ENCODE measurements around the gene POLR3GL. TPM values are rescaled to one million over a fixed set of nuclear protein-coding genes. Genes with fewer than 3 reads are reported as not detected.

Gene POLR3GL
- polyA plus RNA-seq, 2 donors = 12.8 to 13.7 TPM

DNA sequence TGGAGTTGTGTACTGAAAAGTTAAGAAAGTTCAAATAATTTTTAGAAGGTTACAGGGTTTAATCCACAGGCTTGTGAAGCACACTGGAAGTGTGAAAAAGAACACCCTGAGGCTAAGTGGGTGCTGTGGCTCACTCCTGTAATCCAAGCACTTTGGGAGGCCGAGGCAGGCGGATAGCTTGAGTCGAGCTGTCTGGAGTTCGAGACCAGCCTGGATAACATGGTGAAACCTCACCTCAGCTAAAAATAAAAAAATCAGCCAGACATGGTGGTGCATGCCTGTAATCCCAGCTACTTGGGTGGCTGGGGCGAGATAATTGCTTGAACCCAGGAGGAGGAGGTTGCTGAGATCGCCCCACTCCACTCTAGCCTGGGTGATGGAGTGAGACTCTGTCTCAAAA lies 22.1 kb downstream of the POLR3GL start:
- Histone ChIP-seq H3K27ac (ENCODE audit: low read depth in 2 of 2, low read length in 1 of 2) (peak overlapping the region; percentile 68 to 69), H3K9me3 (ENCODE audit: control insufficient read depth in 2 of 2, insufficient read depth in 1 of 2, low read depth in 1 of 2, low read length in 1 of 2) (no peaks in the 10 kb centered on the region), H3K4me3 (ENCODE audit: low read depth in 1 of 2, low read length in 2 of 2) (no peak overlapping the region), H3K36me3 (ENCODE audit: control insufficient read depth in 2 of 2, insufficient read depth in 2 of 2, low read length in 1 of 2) (no peaks in the 10 kb centered on the region), H3K27me3 (ENCODE audit: control insufficient read depth in 1 of 2, insufficient read depth in 2 of 2, low read length in 2 of 2) (no peaks in the 10 kb centered on the region), H3K4me1 (ENCODE audit: control insufficient read depth in 2 of 2, insufficient read depth in 2 of 2, low read length in 1 of 2) (peaks cover 2 to 6% of the 10 kb centered on the region in 2 donors)
- WGBS, 2 donors = 86 to 88% methylated on average over 6 of the region's 6 CpGs

- H3K27me3 ChIP-seq (ENCODE audit: control insufficient read depth in 1 of 2, insufficient read depth in 2 of 2, low read length in 2 of 2) = no peaks in the 10 kb centered on the region
- H3K9me3 ChIP-seq (ENCODE audit: control insufficient read depth in 2 of 2, insufficient read depth in 1 of 2, low read depth in 1 of 2, low read length in 1 of 2) = no peaks in the 10 kb centered on the region
- H3K4me1 ChIP-seq (ENCODE audit: control insufficient read depth in 2 of 2, insufficient read depth in 2 of 2, low read length in 1 of 2) = peaks cover 2 to 5% of the 10 kb centered on the region in 2 donors
- WGBS, 2 donors = 95 to 100% methylated on average over 1 of the region's 1 CpG
- H3K4me3 ChIP-seq (ENCODE audit: low read depth in 1 of 2, low read length in 2 of 2) = no peak overlapping the region
- H3K27ac ChIP-seq (ENCODE audit: low read depth in 2 of 2, low read length in 1 of 2) = peak overlapping the region in 1 of 2 donors; percentile 60
- peaks cover 0 to 3% of the 10 kb centered on the region in 2 donors for H3K36me3 ChIP-seq (ENCODE audit: control insufficient read depth in 2 of 2, insufficient read depth in 2 of 2, low read length in 1 of 2)
These were observed 23.4 kb downstream of the POLR3GL start for GRCh38 chr1:145987926-145988325.

DNA sequence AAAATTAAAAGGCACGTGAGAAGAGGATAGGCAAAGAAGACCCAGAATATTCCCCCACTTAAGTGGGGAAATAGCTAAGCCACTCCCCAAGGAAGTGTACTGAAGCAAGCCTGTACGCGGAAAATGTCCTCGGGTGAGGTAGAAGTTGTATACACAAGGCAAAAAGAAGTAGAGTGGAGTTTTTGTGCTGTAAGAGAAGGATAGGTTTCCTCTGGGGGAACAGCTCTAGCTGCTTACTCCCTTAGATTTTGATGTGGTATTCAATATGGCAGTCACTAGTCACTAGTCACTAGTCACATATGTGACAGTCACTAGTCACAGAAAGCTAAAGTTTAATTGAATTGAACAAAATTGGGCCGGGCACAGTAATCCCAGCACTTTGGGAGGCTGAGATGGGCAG lies 24.3 kb downstream of the POLR3GL start:
- Histone ChIP-seq H3K4me3 (ENCODE audit: low read depth in 1 of 2, low read length in 2 of 2) (no peak overlapping the region), H3K36me3 (ENCODE audit: control insufficient read depth in 2 of 2, insufficient read depth in 2 of 2, low read length in 1 of 2) (peaks cover 2 to 7% of the 10 kb centered on the region in 2 donors), H3K4me1 (ENCODE audit: control insufficient read depth in 2 of 2, insufficient read depth in 2 of 2, low read length in 1 of 2) (peaks cover 2 to 3% of the 10 kb centered on the region in 2 donors), H3K27me3 (ENCODE audit: control insufficient read depth in 1 of 2, insufficient read depth in 2 of 2, low read length in 2 of 2) (no peaks in the 10 kb centered on the region), H3K27ac (ENCODE audit: low read depth in 2 of 2, low read length in 1 of 2) (peak overlapping the region; percentile 54 to 58), H3K9me3 (ENCODE audit: control insufficient read depth in 2 of 2, insufficient read depth in 1 of 2, low read depth in 1 of 2, low read length in 1 of 2) (no peaks in the 10 kb centered on the region)
- 53 to 62% methylated on average over 5 of the region's 5 CpGs for WGBS, 2 donors

DNA sequence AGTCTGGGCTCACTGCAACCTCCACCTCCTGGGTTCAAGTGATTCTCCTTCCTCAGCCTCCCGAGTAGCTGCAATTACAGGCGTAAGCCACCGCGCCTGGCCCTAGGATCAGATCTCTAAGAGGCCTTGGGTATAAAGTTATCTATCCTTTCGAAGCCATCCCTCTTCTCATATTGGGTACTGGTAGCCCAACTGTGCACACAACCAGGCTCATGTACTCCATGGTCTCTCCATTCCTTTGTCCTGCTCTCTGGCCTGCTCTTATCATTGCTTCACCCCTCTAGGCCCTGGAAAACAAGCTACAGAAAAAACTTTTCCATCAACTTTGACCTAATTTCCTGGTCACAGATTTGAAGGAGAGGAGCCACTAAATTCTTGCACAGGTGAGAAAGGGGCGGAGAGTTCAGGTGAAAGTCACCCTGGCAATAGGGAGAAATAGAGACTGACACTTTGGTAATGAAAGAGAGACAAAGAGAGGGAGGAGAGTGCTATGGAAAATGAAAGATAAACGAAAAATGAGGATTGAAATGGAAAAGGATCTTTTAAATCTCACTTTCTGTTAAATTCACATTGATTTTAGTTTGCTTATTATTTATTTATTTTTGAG lies 25.9 kb downstream of the POLR3GL start:
- H3K4me3 ChIP-seq (ENCODE audit: low read depth in 1 of 2, low read length in 2 of 2) = no peak overlapping the region
- H3K4me1 ChIP-seq (ENCODE audit: control insufficient read depth in 2 of 2, insufficient read depth in 2 of 2, low read length in 1 of 2) = peaks cover 0 to 3% of the 10 kb centered on the region in 2 donors
- H3K36me3 ChIP-seq (ENCODE audit: control insufficient read depth in 2 of 2, insufficient read depth in 2 of 2, low read length in 1 of 2) = peaks cover 11 to 13% of the 10 kb centered on the region in 2 donors
- H3K27me3 ChIP-seq (ENCODE audit: control insufficient read depth in 1 of 2, insufficient read depth in 2 of 2, low read length in 2 of 2) = no peaks in the 10 kb centered on the region
- 76 to 81% methylated on average over 7 of the region's 7 CpGs for WGBS, 2 donors
- H3K9me3 ChIP-seq (ENCODE audit: control insufficient read depth in 2 of 2, insufficient read depth in 1 of 2, low read depth in 1 of 2, low read length in 1 of 2) = no peaks in the 10 kb centered on the region
- H3K27ac ChIP-seq (ENCODE audit: low read depth in 2 of 2, low read length in 1 of 2) = peak overlapping the region; percentile 45 to 55

- H3K27me3 ChIP-seq (ENCODE audit: control insufficient read depth in 1 of 2, insufficient read depth in 2 of 2, low read length in 2 of 2) = no peaks in the 10 kb centered on the region
- H3K27ac ChIP-seq (ENCODE audit: low read depth in 2 of 2, low read length in 1 of 2) = peak overlapping the region; percentile 59 to 63
- H3K4me3 ChIP-seq (ENCODE audit: low read depth in 1 of 2, low read length in 2 of 2) = peak overlapping the region in 1 of 2 donors; percentile 82
- no peaks in the 10 kb centered on the region for H3K9me3 ChIP-seq (ENCODE audit: control insufficient read depth in 2 of 2, insufficient read depth in 1 of 2, low read depth in 1 of 2, low read length in 1 of 2)
- H3K36me3 ChIP-seq (ENCODE audit: control insufficient read depth in 2 of 2, insufficient read depth in 2 of 2, low read length in 1 of 2) = peaks cover 11 to 13% of the 10 kb centered on the region in 2 donors
- WGBS, 2 donors = 61 to 66% methylated on average over 10 of the region's 10 CpGs
- H3K4me1 ChIP-seq (ENCODE audit: control insufficient read depth in 2 of 2, insufficient read depth in 2 of 2, low read length in 1 of 2) = peaks cover 0 to 2% of the 10 kb centered on the region in 2 donors
These were observed 27.4 kb downstream of the POLR3GL start for GRCh38 chr1:145991735-145992412.

GRCh38 chr1:145992502-145992936 lies 28.0 kb downstream of the POLR3GL start:
- peaks cover 0 to 2% of the 10 kb centered on the region in 2 donors for H3K4me1 ChIP-seq (ENCODE audit: control insufficient read depth in 2 of 2, insufficient read depth in 2 of 2, low read length in 1 of 2)
- H3K27ac ChIP-seq (ENCODE audit: low read depth in 2 of 2, low read length in 1 of 2) = peak overlapping the region; percentile 74 to 76
- 52 to 59% methylated on average over 1 of the region's 1 CpG for WGBS, 2 donors
- no peaks in the 10 kb centered on the region for H3K27me3 ChIP-seq (ENCODE audit: control insufficient read depth in 1 of 2, insufficient read depth in 2 of 2, low read length in 2 of 2)
- peak overlapping the region; percentile 44 to 82 for H3K4me3 ChIP-seq (ENCODE audit: low read depth in 1 of 2, low read length in 2 of 2)
- H3K36me3 ChIP-seq (ENCODE audit: control insufficient read depth in 2 of 2, insufficient read depth in 2 of 2, low read length in 1 of 2) = peaks cover 11 to 13% of the 10 kb centered on the region in 2 donors
- H3K9me3 ChIP-seq (ENCODE audit: control insufficient read depth in 2 of 2, insufficient read depth in 1 of 2, low read depth in 1 of 2, low read length in 1 of 2) = no peaks in the 10 kb centered on the region

- peaks cover 0 to 2% of the 10 kb centered on the region in 2 donors for H3K4me1 ChIP-seq (ENCODE audit: control insufficient read depth in 2 of 2, insufficient read depth in 2 of 2, low read length in 1 of 2)
- 34 to 37% methylated on average over 5 of the region's 5 CpGs for WGBS, 2 donors
- H3K36me3 ChIP-seq (ENCODE audit: control insufficient read depth in 2 of 2, insufficient read depth in 2 of 2, low read length in 1 of 2) = peaks cover 11 to 13% of the 10 kb centered on the region in 2 donors
- H3K4me3 ChIP-seq (ENCODE audit: low read depth in 1 of 2, low read length in 2 of 2) = peak overlapping the region; percentile 82 to 88
- peak overlapping the region; percentile 70 to 76 for H3K27ac ChIP-seq (ENCODE audit: low read depth in 2 of 2, low read length in 1 of 2)
- H3K27me3 ChIP-seq (ENCODE audit: control insufficient read depth in 1 of 2, insufficient read depth in 2 of 2, low read length in 2 of 2) = no peaks in the 10 kb centered on the region
- no peaks in the 10 kb centered on the region for H3K9me3 ChIP-seq (ENCODE audit: control insufficient read depth in 2 of 2, insufficient read depth in 1 of 2, low read depth in 1 of 2, low read length in 1 of 2)
These were observed 28.6 kb downstream of the POLR3GL start for GRCh38 chr1:145992958-145993617.

- 20 to 26% methylated on average over 6 of the region's 6 CpGs for WGBS, 2 donors
- H3K9me3 ChIP-seq (ENCODE audit: control insufficient read depth in 2 of 2, insufficient read depth in 1 of 2, low read depth in 1 of 2, low read length in 1 of 2) = no peaks in the 10 kb centered on the region
- peak overlapping the region; percentile 82 to 88 for H3K4me3 ChIP-seq (ENCODE audit: low read depth in 1 of 2, low read length in 2 of 2)
- H3K27ac ChIP-seq (ENCODE audit: low read depth in 2 of 2, low read length in 1 of 2) = peak overlapping the region; percentile 38 to 80
- H3K36me3 ChIP-seq (ENCODE audit: control insufficient read depth in 2 of 2, insufficient read depth in 2 of 2, low read length in 1 of 2) = peaks cover 11 to 13% of the 10 kb centered on the region in 2 donors
- peaks cover 0 to 4% of the 10 kb centered on the region in 2 donors for H3K4me1 ChIP-seq (ENCODE audit: control insufficient read depth in 2 of 2, insufficient read depth in 2 of 2, low read length in 1 of 2)
- no peaks in the 10 kb centered on the region for H3K27me3 ChIP-seq (ENCODE audit: control insufficient read depth in 1 of 2, insufficient read depth in 2 of 2, low read length in 2 of 2)
These were observed 29.3 kb downstream of the POLR3GL start for GRCh38 chr1:145993618-145994390.
